ENCODE measurements around the gene NETO2. TPM values are rescaled to one million over a fixed set of nuclear protein-coding genes. Genes with fewer than 3 reads are reported as not detected.

NETO2 gene
- total RNA-seq, 1 experiment from 2014 or later = 28.6 TPM

GRCh38 chr16:47134550-47134949, 9.2 kb downstream of the NETO2 start:
- Histone ChIP-seq H3K4me2 (ENCODE audit: insufficient read depth, insufficient read length, low read length) (no peak overlapping the region), H3K9me3 (ENCODE audit: control insufficient read depth, low read depth, low read length) (no peaks in the 10 kb centered on the region), H2BK12ac (ENCODE audit: insufficient read length, low read depth, low read length) (no peak overlapping the region), H3K27me3 (ENCODE audit: insufficient read depth, low read length) (no peaks in the 10 kb centered on the region), H3K79me1 (ENCODE audit: insufficient read depth, low read depth, low read length, poor library complexity, severe bottlenecking) (peaks cover 7% of the 10 kb centered on the region), H3K27ac (ENCODE audit: insufficient read length, low read depth, low read length) (no peak overlapping the region), H3K23me2 (ENCODE audit: insufficient read length, low read depth, low read length, poor library complexity, severe bottlenecking) (no peaks in the 10 kb centered on the region), H2BK120ac (ENCODE audit: low read depth, low read length, poor library complexity, severe bottlenecking) (no peak overlapping the region), H3K56ac (ENCODE audit: insufficient read length, low read depth, low read length) (no peak overlapping the region), H3K4me1 (ENCODE audit: insufficient read depth, low read length) (no peaks in the 10 kb centered on the region; the same call in 1 of the 2 replicates), H3K79me2 (ENCODE audit: insufficient read depth, low read length) (no peaks in the 10 kb centered on the region; the same call in 1 of the 2 replicates), H2BK15ac (ENCODE audit: low read depth, low read length) (no peak overlapping the region), H3K14ac (ENCODE audit: insufficient read depth, low read length) (no peak overlapping the region), H3K4ac (ENCODE audit: low read depth, low read length) (no peak overlapping the region), H3T11ph (ENCODE audit: low read length) (no peak overlapping the region), H3K9ac (ENCODE audit: extremely low read depth, insufficient read length, low read length) (no peak overlapping the region), H4K20me1 (ENCODE audit: control insufficient read depth, insufficient read depth, insufficient read length) (no peaks in the 10 kb centered on the region), H4K5ac (ENCODE audit: insufficient read length, low read depth, low read length) (no peak overlapping the region), H3K18ac (ENCODE audit: insufficient read length, low read depth, low read length) (no peak overlapping the region), H2BK20ac (ENCODE audit: low read depth, low read length, poor library complexity, severe bottlenecking) (no peak overlapping the region), H2BK5ac (ENCODE audit: insufficient read length, low read length) (no peak overlapping the region), H3K23ac (ENCODE audit: insufficient read length, low read depth, low read length) (no peak overlapping the region), H4K8ac (replicated peaks; ENCODE audit: insufficient read length, low read depth, low read length) (no peak overlapping the region), H4K91ac (ENCODE audit: insufficient read length, low read depth, low read length) (no peak overlapping the region), H2AFZ (ENCODE audit: low read length) (no peak overlapping the region), H2AK5ac (ENCODE audit: insufficient read length, low read length) (no peak overlapping the region)
- H3K9me3 Mint-ChIP-seq = no peaks in the 10 kb centered on the region
- H3K4me1 Mint-ChIP-seq = peaks cover 19 to 22% of the 10 kb centered on the region in 2 experiments
- DNase-seq = no peak
- H3K4me3 Mint-ChIP-seq = no peak overlapping the region
- H3K27me3 Mint-ChIP-seq (ENCODE audit: low read depth) = no peaks in the 10 kb centered on the region
- TF ChIP-seq CTCF (conservative IDR thresholded peaks at IDR 0.05) = no peak
- peaks cover 0 to 6% (median 0%) of the 10 kb centered on the region in 3 experiments; a peak in 2 of 7 replicates for H3K36me3 Mint-ChIP-seq (ENCODE audit: insufficient read depth in 1 of 3, low read depth in 3 of 3)
- no CpG with 5 or more reads among the region's 4 CpGs for WGBS (ENCODE audit: extremely low coverage, insufficient read length, low lambda C conversion rate)
- H3K27ac Mint-ChIP-seq = no peak overlapping the region

Measured in H9 (cell line).